ENCODE measurements around the gene RRP12.

Gene RRP12

DNA sequence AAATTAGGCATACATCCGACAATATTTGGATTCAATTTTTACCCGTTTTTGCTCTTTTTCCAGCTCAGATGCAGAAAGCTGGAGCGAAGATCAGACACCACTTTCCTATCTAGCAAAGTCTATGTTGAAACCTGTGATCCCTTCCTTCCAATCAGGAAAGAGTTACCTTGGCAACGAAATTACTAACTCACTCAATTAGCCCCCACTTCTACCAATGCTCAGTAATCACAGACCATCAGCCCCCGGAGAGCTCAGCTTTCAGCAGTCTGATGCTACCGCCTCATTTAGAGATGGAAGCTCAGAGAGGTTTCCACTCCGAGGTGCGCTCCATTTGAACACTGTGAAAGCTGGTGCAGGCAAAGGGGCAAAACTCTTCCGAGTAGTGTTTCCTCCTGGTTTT is 75.4 kb downstream of the RRP12 start:
- TF ChIP-seq, protein P1, sequence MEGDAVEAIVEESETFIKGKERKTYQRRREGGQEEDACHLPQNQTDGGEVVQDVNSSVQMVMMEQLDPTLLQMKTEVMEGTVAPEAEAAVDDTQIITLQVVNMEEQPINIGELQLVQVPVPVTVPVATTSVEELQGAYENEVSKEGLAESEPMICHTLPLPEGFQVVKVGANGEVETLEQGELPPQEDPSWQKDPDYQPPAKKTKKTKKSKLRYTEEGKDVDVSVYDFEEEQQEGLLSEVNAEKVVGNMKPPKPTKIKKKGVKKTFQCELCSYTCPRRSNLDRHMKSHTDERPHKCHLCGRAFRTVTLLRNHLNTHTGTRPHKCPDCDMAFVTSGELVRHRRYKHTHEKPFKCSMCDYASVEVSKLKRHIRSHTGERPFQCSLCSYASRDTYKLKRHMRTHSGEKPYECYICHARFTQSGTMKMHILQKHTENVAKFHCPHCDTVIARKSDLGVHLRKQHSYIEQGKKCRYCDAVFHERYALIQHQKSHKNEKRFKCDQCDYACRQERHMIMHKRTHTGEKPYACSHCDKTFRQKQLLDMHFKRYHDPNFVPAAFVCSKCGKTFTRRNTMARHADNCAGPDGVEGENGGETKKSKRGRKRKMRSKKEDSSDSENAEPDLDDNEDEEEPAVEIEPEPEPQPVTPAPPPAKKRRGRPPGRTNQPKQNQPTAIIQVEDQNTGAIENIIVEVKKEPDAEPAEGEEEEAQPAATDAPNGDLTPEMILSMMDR (IDR thresholded peaks at IDR 0.05; ENCODE audit: extremely low read depth, missing control alignments) = no peak
- DNase-seq (ENCODE audit: low spot score) = no peak

- DNase-seq (ENCODE audit: low spot score) = no peak
- TF ChIP-seq, protein P1 (IDR thresholded peaks at IDR 0.05; ENCODE audit: extremely low read depth, missing control alignments) = no peak
Measured at GRCh38 chr10:97323501-97323900, 77.6 kb downstream of the RRP12 start.

DNA sequence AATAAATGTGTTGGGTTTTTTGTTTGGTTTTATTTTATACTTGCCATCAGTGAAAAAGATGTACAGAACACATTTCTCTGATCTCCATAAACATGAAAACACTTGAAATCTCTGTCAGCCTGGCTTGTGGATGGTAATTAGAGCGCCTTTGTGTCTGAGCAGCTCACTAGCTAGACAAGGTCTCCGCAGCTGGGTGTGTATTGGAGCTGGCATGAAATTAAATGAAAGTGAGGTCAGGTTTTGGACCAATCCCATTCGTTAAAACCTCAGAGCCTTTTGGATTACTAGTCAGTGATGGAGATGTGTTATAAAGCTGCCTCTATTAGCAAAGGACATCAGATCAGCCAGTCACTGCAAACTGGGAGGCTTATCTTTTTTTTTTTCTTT is 79.3 kb downstream of the RRP12 start:
- TF ChIP-seq, protein P1 (IDR thresholded peaks at IDR 0.05; ENCODE audit: extremely low read depth, missing control alignments) = no peak
- no peak for DNase-seq (ENCODE audit: low spot score)

DNA sequence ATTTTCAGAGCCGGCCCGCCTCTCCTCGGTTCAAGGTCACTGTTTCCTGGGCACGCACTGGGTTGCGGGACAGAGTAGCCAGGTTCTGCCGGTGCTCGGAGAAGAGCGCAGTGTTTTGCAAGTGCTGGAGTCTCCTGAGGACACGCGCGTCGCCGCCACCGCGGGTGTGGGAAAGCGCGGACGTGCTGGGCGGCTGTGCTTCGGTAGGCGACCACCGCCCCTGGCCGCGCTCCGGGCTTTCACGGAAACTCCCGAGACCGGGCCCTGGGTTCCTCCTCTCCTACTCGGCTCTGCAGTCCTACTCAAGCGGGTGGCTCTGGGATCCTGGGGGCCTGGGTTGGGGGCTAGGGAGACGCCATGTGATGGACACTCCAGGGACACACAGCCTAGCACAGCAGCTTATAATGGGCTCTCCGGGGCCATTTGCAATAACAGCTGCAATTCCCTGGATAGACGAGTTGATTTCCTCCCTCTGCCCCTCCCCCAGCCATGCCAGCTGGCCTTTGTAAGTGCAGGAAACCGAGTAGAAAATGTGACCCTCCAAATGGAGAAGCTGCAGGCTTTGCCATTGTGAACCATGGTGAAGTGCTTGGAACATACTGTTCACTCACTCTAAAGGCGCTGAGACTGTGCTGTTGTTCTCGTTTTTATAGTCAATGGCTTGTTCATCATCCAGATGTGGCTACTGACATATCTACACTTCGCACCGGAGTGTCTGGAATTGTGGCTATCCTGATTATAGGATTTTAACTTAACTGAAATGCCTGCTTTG is 79.9 kb downstream of the RRP12 start:
- TF ChIP-seq, protein P1 (IDR thresholded peaks at IDR 0.05; ENCODE audit: extremely low read depth, missing control alignments) = no peak
- no peak for DNase-seq (ENCODE audit: low spot score)

DNA sequence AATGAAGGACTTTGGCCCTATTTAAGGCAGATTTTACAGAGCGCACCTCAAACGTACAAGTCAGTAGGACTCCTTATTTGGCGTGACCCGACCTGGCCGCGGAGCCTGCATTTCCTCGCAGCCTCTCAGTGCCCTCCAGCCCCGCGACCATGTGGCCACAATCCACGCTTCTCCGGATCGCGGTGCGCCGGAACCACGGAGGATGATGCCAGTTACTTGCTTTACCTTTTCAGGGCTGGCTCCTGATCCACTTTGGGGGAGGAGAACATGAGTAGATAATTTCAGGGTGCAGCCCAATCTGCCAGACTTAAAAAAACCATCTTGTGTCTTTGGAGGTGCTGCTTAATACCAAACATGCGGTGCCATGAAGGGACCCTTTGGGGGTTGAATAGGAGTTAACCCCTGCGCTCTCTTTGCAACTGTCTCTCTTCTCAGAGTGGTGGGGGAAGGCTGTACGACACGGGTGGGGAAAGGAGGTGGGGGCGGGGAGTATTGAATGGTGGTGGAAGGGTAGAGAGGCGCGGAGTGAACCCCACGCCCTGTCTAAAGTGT is 80.6 kb downstream of the RRP12 start:
- TF ChIP-seq, protein P1 (IDR thresholded peaks at IDR 0.05; ENCODE audit: extremely low read depth, missing control alignments) = no peak

DNA sequence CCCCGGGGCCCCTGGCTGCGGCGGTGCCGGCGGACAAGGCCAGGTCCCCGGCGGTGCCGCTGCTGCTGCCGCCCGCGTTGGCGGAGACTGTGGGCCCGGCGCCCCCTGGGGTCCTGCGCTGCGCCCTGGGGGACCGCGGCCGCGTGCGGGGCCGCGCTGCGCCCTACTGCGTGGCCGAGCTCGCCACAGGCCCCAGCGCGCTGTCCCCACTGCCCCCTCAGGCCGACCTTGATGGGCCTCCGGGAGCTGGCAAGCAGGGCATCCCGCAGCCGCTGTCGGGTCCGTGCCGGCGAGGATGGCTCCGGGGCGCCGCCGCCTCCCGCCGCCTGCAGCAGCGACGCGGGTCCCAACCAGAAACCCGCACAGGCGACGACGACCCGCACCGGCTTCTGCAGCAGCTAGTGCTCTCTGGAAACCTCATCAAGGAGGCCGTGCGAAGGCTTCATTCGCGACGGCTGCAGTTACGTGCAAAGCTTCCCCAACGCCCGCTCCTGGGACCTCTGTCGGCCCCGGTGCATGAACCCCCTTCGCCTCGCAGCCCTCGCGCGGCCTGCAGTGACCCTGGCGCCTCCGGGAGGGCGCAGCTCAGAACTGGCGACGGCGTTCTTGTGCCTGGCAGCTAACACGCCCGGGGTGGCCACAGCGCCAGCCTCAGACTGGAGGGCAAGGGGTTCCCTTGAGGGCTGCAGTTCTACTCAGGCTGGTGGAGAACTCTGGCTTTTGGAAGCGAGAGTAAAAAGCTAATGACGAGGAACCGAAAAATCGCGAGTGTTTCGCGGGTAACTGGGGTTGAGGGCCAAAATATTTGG is 81.3 kb downstream of the RRP12 start:
- peak; percentile 60 for DNase-seq (ENCODE audit: low spot score)
- TF ChIP-seq, protein P1 (IDR thresholded peaks at IDR 0.05; ENCODE audit: extremely low read depth, missing control alignments) = no peak

More for the DNA sequence above, 80.6 kb downstream of the RRP12 start:
- no peak for DNase-seq (ENCODE audit: low spot score)
